Ureter (tissue), 1 donor: ENCODE results near the gene HOXB6. TPM values are rescaled to one million over a fixed set of nuclear protein-coding genes. Genes with fewer than 3 reads are reported as not detected.

Experiments
- DNase-seq: peaks from one replicate; pipeline ENCODE4 v3.0.0-alpha.2; 2020; ENCODE audit warnings: low spot score
- total RNA-seq: library from RNA; stranded (reverse); gene quantifications from one replicate; pipeline ENCODE4 v1.2.4, GENCODE V29; 2023
- donor health status: DM: yes; HTN: yes; CAD: no.

The HOXB6 gene
- total RNA-seq, 1 donor from 2014 or later: 111 TPM

DNA sequence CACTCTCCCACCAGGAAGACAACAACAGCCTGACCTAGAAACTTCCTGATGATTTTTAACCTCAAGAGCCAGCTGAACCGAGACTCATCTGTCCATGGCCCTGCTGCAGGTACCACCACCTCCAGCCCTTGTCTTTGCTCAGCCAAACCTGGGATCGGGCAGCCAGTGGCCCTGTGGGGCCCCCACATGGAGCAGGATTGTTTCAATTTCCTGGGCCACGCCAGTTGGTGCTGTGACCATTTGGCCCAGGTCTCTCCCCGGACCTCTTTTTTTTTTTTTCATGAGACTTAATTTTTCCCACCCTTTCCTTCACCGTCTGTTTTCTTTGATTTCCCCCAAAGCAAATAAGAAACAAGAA, 51.6 kb downstream of the HOXB6 start:
- no peak for DNase-seq

DNA sequence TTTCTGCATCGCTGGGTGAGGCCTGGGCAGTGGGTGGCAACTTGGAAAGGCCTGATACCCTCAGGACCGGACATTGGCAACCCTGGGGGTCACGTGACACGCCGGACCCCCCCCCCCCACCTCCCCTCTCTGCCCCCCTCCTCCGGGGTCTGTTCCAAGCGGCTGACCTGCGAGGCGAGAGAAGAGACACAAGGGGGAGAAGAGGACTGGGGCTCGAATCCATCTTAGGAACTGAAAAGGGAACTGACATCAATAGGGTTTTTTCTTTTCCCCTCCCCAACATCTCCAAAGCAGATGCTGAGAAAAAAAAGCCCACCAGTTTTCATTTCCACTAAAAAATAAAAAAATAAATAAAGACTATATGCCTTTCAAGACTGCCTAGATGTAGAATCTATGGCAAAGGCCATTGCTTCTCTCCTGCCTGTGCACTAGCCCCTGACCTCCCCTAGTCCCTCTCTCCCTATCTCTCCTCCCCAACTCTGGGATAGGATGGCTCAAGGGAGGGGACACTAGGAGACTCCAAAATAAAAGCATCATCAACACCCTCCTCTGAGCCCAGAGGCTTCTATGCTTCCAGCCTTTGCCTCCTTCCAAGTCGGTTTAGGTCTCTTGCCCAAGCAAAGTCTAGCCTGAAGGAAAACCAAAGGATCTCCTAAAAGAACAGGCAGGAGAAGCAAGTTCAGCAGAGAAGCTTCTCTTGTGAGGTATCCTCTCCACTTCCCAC, 52.2 kb downstream of the HOXB6 start:
- no peak for DNase-seq

DNA sequence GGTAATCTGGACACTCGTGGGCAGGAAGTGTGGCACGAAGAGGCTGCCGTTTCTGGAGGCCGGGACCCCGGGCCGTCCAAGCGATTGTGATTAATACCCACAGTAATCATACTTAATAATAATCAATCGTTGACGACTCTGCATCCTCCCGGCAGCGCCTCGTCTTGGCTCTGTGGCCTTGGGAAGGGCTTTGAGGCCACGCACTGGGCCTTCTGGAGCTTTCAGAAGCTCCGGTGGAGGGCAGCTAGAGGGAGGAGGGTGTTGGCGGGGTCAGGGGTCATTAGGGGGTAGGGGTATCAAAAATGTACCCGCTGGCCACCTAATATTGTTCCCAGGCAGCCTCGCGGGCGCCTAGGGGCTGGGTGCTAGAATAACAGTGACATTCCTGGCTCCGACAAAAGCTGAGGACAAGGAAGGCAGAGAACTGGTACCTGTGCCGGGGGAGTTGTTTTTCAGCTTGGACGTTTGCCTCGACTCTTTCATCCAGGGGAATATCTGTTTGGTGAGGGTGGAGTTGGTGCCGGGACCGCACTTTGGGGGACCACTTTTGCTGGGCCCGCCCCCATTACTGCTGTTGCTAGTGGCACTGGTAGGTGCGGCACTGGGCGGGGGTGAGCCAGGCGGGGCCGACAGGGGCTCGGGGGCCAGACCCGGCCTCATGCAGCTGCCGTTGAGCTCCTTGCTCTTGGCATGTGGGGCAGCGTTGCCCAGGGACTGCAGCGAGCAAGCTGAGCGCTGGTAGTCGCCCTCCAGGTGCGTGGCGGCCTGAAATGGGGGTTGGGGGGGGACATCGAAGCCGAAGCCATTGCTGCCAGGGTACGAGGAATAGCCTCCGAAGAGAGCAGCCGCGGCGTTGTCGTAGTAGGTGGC, 53.0 kb downstream of the HOXB6 start:
- no peak for DNase-seq

DNA sequence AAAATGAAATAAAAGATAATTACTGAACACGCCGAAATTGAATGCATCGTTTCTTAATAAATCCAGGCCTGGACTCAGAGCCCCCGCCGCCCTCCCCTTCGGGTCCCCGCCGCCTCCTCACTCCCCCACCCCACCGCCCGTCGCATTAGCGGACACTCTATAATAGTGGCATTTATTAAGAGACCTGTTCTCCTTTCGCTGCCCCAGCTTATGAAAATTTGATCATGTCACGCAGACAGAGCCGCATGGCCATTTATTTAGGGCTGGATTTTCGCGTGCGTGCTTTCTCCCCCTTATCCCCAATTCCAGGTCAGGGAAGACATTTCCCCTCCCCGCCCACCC, 53.6 kb downstream of the HOXB6 start:
- DNase-seq: no peak

DNA sequence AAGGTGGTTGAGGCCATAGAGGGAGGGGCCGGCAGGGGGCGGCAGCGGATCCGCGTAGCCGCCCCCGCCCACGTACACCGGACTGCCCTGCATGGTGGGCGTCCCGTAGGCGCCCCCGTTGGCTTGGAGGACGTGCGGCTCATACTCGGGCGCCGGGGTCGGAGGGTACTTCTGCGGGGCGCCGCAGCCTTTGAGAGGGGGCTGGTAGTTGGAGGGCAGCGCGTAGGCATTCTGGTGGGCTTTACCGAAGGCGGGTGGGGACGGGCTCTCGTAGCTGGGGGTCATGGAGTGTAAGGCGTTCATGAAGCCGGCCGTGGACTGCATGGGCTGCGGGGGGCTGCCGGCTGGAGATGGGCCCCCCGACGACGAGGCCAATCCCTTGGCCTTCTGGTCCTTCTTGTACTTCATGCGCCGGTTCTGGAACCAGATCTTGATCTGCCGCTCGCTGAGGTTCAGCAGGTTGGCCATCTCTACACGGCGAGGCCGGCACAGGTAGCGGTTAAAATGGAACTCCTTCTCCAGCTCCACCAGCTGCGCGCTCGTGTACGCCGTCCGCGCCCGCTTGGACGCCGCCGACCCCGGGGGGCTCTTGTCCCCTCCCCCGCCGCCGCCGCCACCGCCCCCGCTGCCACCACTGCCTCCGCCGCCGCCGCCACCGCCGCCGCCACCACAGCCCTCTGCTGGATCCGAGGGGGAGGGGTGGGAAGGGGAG, 54.1 kb downstream of the HOXB6 start:
- DNase-seq: no peak

DNA sequence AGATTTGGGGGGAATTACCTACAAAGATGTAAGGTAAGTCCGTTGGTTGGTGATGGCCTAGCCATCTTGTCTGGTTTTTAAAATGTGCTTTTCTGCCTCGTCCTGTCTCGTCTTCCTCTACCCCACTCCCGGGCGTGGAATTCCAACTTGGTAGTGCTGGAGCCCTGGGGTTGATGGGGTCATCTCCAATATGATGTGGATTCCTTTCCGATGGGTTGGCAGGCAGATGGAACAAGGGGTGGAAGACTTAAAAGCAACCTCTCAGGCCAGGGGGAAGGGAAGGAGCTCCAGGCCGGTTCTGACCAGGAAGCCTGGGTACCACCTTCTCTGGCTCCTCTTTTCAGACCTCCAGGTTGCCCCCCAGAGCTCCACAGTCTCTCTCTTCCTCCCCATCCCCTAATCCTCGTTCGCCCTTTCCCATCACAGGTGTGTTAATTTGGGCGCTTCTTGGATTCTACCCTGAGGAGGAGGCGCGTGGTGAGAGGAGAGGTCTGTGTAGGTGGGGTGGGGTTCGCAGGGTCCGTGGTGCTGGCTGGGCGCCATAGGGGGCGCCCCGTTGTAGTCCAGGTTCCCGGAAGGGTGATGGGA, 54.8 kb downstream of the HOXB6 start:
- DNase-seq: no peak

DNA sequence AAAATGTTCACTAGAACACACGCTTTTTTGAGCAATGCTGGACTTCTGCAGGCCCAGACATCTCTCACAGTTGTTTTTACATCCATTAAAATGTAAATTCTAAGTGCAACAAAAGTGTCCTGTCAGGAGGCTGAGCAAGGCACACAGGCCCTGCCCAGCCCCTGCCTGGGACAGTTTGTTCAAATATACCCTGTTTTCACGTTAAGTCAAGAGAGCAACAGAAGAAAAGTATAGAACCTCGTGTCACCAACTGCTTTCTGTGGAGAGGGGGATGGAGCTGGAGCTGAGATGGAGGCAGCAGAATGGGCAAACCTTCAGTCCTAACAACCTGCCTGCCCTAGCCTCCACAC, 55.5 kb downstream of the HOXB6 start:
- no peak for DNase-seq

DNA sequence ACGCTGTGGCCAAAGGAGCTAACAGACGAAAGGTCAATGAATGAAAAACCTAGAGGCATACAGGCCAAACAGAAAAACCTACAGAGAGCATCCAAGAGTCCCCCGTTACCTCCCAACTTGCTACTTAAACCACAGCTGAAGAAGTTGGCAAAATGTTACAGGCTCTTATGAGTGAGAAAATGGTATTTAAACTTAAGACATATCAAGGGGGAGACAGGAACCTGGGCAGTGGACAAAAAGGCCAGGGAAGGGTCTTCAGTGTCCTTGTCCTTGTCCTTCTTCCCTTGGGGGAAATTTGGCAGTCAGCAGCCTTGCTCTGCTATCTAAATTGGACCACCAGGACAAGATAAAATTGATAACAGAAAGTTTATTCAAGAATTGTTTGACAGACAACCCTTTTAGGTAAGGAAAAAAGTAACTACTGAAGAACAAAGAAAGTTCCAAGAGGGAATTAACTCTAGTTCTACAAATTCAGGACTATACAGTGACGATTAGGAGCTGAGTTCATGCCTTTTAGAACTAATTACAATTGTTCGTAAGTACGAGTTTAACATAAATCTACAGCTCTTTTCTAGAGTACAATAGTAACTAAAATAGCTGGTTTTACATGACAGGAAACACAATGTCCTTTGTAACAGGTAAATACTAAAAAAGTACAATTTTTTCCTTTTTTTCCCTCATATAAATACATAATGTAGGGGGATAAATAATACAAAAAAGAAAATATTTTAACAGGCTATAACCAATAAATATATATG, 56.1 kb downstream of the HOXB6 start:
- DNase-seq: no peak

DNA sequence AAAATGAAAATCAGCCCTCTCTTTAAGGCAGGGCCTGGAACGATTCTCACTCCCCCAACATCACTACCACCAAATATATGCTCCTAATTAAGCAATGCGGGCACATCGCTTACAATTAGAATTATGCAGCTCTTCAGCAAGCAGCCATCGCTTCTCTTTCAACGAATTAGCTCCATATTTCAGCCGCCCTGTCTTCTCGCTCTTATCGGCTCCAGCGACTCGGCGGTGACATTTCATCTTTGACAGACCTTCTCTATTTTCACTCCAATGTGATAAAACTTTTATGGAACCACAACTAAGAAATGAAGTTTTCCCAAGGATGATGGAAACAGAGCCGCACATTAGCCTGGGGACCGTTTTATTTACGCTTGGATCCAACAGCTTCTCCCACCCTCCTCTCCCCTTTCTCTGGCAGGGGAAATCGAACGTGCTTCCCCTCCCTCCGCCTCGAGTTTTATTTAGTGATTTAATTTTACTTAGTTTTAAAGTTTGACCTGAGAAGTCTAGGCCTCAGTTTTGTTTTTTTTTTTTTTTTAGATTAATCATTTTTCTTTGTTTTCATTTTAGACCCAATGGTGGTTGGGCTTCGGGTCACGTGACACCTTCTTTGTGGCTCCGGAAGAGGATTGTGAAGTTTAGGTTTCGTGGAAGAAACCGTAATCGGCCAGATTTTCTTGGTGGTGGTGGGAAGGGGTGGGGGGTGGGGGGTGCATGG, 56.8 kb downstream of the HOXB6 start:
- no peak for DNase-seq

DNA sequence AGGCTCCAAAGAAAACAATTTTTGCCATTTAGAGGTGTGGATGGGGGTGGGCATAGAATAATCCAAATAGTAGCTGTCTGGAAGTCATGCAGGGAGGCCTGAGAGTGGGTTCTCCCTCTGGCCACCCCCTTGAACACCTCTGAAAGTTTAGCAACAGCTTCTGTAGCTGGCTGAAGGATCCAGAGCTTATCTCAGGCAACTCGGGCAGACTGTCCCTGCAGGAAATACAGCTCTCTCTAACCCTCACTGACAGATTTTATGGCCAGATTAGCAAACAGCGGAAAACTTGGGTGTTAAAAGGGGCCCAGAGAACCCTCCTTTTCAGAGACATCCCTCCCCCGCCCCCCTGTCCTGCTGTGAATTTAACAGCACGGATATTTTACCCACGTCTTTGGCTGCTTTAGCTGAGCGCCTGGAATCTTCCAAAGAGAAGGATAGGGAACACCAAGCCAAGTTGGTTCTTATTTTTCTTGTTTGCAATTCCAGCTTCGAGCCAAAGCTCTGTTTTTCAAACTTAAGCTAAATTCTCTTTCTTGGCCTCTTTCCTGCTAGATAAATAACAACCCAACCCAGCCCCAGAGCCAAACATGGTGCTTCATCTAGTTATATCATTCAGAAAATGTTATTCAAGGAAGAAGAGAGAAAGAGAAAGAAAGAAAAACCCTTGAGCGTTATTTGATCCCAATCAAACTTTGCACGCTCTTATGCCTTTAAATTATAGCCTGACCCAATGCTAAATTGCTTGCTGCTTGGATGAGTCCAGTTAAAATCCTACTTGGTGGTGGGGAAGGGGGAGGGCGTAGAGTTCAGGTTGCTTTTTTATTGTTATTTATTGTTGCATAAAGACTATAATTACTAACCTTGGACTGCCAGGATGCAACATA, 57.6 kb downstream of the HOXB6 start:
- DNase-seq: no peak

DNA sequence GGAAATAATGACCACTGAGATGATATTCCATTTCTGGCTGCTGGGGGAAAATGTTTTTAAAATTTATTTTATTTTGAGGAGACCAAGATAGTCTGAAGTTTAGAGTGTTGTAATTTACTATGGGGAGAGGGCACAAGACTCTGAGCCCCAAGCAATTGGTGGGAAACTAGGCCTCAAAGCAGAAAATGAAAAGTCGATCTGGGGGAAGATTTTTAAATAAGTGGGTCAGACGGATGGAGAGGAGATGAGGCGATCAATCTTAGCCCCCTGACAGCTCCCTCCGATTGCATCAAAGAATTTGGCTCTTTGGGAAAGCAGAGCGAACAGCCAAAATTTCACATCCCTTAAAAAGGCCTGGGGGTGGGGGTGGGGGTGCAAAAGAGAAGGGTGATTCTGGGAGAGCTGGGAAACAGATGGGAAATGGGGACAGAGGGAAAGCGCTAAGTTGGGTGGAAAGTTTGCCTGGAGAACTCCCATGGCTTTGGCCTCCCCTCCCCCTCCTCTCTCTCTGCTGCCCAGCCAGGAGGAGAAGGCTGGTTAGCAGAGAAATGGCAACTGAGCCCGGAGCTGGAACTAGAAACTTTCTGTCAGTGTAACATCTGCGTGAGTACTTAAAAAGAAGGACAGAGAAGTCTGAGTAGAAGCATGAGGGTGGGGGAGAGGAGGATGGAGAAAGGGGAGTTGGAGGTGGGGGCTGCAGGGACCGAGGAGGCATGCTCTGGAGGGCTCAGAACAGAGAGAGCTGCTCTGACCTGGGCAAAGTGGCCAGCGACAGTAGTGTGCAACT, 58.5 kb downstream of the HOXB6 start:
- DNase-seq: no peak

Other genes starting within 250 kb of the HOXB6 start
- gene SKAP1, start 174.8 kb downstream of the HOXB6 start, total RNA-seq: 25.4 TPM
- gene HOXB1, start 74.0 kb downstream of the HOXB6 start, total RNA-seq: 0.31 TPM
- 50.7 TPM for gene HOXB2, start 59.9 kb downstream of the HOXB6 start, total RNA-seq
- 28.7 TPM for gene HOXB4, start 26.6 kb downstream of the HOXB6 start, total RNA-seq
- 179 TPM for gene HOXB3, start 14.7 kb downstream of the HOXB6 start, total RNA-seq
- gene HOXB5, start 11.2 kb downstream of the HOXB6 start, total RNA-seq: 30.1 TPM
- gene HOXB7, start 6.0 kb upstream of the HOXB6 start, total RNA-seq: 28.9 TPM
- gene HOXB8, start 10.3 kb upstream of the HOXB6 start, total RNA-seq: 56.2 TPM
- 33.2 TPM for gene HOXB9, start 21.4 kb upstream of the HOXB6 start, total RNA-seq
- gene PRAC1, start 117.5 kb upstream of the HOXB6 start, total RNA-seq: not detected
- gene PRAC2, start 118.2 kb upstream of the HOXB6 start, total RNA-seq: not detected
- gene HOXB13, start 123.8 kb upstream of the HOXB6 start, total RNA-seq: not detected
- 0.68 TPM for gene TTLL6, start 212.2 kb upstream of the HOXB6 start, total RNA-seq
- gene CALCOCO2, start 226.0 kb upstream of the HOXB6 start, total RNA-seq: 221 TPM